SK-N-DZ (cell line): Measurements from ENCODE around the gene WASHC4.

Experiments used
- DNase-seq: peaks from one replicate; pipeline ENCODE4 v3.0.0-alpha.2; 2015; ENCODE audit warnings: low spot score

Gene WASHC4

GRCh38 chr12:105205322-105206048, 98.0 kb downstream of the WASHC4 start:
- no peak for DNase-seq

GRCh38 chr12:105206686-105207374, 99.3 kb downstream of the WASHC4 start:
- DNase-seq: no peak

GRCh38 chr12:105209091-105209490, 101.6 kb downstream of the WASHC4 start:
- no peak for DNase-seq

- no peak for DNase-seq
Measured at GRCh38 chr12:105212438-105212837, 104.9 kb downstream of the WASHC4 start.

- DNase-seq: no peak
Measured at GRCh38 chr12:105214148-105214547, 106.6 kb downstream of the WASHC4 start.

- no peak for DNase-seq
Measured at GRCh38 chr12:105214670-105215375, 107.3 kb downstream of the WASHC4 start.

- DNase-seq: no peak
Measured at GRCh38 chr12:105218434-105218833, 110.9 kb downstream of the WASHC4 start.
